Stomach (tissue), 9 donors: ENCODE measurements around the gene IGSF11. TPM values are rescaled to one million over a fixed set of nuclear protein-coding genes. Genes with fewer than 3 reads are reported as not detected.
A peak's percentile ranks its signal among the peaks of the same experiment; 100 is the strongest.

ENCODE experiments used
- DNase-seq, 2 donors: peaks; one replicate each; pipeline versions ENCODE4 v3.0.0 to v3.0.0-alpha.2; 2013 to 2019
- H3K27ac ChIP-seq, 5 donors: fragments of 200-600 bp in 4 of 5; sonication (generic) in 4 of 5; one replicate each; pipeline ENCODE4 v1.5.1; 2013 to 2019; ENCODE audit warnings: mild to moderate bottlenecking in 1 of 5, moderate library complexity in 1 of 5
- H3K27me3 ChIP-seq, 3 donors: fragments of 200-600 bp; sonication (generic); one replicate each; pipeline ENCODE4 v1.5.1; 2017 to 2019; ENCODE audit warnings: mixed run types in 1 of 3
- H3K36me3 ChIP-seq, 4 donors: fragments of 200-600 bp; sonication (generic); 1 replicate in 3 of 4; 2 replicates in 1 of 4; pipeline ENCODE4 v1.5.1; 2016 to 2019
- H3K4me1 ChIP-seq, 4 donors: fragments of 200-600 bp; sonication (generic); one replicate each; pipeline ENCODE4 v1.5.1; 2016 to 2019
- H3K4me3 ChIP-seq, 4 donors: fragments of 200-600 bp; sonication (generic) in 3 of 4; one replicate each; pipeline ENCODE4 v1.5.1; 2016 to 2019; ENCODE audit warnings: mild to moderate bottlenecking in 1 of 4
- H3K9me3 ChIP-seq, 4 donors: fragments of 200-600 bp; sonication (generic); one replicate each; pipeline ENCODE4 v1.5.1; 2016 to 2019
- EP300 ChIP-seq: sonication (generic); formaldehyde crosslinking; IDR thresholded peaks from one replicate; pipeline ENCODE4 v1.6.1; 2017; ENCODE audit warnings: antibody characterized with exemption
- POLR2A ChIP-seq, 4 donors: fragments of 450-650 bp; IDR thresholded peaks; one replicate each; pipeline ENCODE4 v1.6.1; 2016; ENCODE audit warnings: antibody characterized with exemption in 4 of 4, control low read depth in 2 of 4, mild to moderate bottlenecking in 1 of 4, moderate library complexity in 1 of 4
- POLR2AphosphoS5 ChIP-seq, 3 donors: sonication (generic); formaldehyde crosslinking; IDR thresholded peaks; one replicate each; pipeline ENCODE4 v1.6.1; 2016; ENCODE audit warnings: antibody characterized with exemption in 3 of 3
- WGBS, 5 donors: extraction: QIAGEN DNeasy Blood & Tissue Kit in 3 of 5; methylation state at CpG; one replicate each; pipeline versions ENCODE4 v1.1.5 to v1.1.7; 2013 to 2018; 5-methylcytosine and 5-hydroxymethylcytosine counted together
- intact Hi-C: fragments of 100-400 bp; cut with DNase I; formaldehyde crosslinking; loops from one replicate; pipeline ENCODE4 v1.15.1; 2023; ENCODE audit warnings: low total_unique reads
- polyA plus RNA-seq, 3 donors: library from polyadenylated mRNA; stranded (reverse); fragments of 200-250 nt; gene quantifications; one replicate each; pipeline ENCODE4 v1.2.3, GENCODE V29; 2013
- total RNA-seq, 5 donors: library from RNA; depleted of rRNA; stranded (reverse); fragments of >200 nt; gene quantifications; one replicate each; pipeline versions ENCODE4 v1.1.0 to v1.2.3, GENCODE V29; 2014 to 2016
- TF ChIP-seq, protein P1 (sequence below), 7 experiments: fragments of 450-650 bp in 4 of 7; fragments of 200-600 bp in 3 of 7; sonication (generic) in 3 of 7; IDR thresholded peaks; one replicate each; pipeline ENCODE4 v1.5.1; 2016 to 2019; ENCODE audit warnings: antibody characterized with exemption in 7 of 7, control low read depth in 2 of 7, mild to moderate bottlenecking in 1 of 7
- donor health status: healthy with polysubstance abuse.
- donor health status: Bipolar disorder and iron deficiency.
- donor health status: healthy.

The IGSF11 gene
- total and polyA plus RNA-seq, 8 donors: 0.55 to 77.7 (median 5.1) TPM; not detected in 4

DNA sequence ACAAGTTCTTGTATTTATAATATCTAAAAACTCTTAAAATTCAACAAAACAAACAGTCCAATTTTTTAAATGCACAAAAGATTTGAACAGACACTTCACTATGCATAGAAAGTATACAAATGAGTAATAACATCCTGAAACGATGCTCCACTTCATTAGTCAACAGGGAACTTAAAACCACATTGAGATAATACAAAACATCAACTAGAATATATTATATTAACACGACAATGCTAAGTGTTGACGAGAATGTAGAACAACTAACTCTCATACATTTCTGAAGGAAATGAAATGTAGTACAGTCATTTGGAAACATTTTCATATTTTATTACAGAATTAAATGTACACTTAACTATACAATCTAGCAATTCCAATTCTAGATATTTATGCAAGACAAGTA is 93.4 kb downstream of the IGSF11 start:
- DNase-seq: no peak
- WGBS, 5 donors: 63 to 73% (median 71%) methylated on average over 3 of the region's 3 CpGs
- intact Hi-C loops: no loop called here
- Histone ChIP-seq H3K27me3 (no peaks in the 10 kb centered on the region), H3K27ac (no peak overlapping the region), H3K9me3 (no peaks in the 10 kb centered on the region), H3K4me3 (no peak overlapping the region), H3K4me1 (no peaks in the 10 kb centered on the region), H3K36me3 (no peaks in the 10 kb centered on the region)
- no peak for TF ChIP-seq POLR2A (IDR thresholded peaks at IDR 0.05)
- no peak for TF ChIP-seq EP300
- no peak for TF ChIP-seq POLR2AphosphoS5 (IDR thresholded peaks at IDR 0.05)
- TF ChIP-seq, protein P1, sequence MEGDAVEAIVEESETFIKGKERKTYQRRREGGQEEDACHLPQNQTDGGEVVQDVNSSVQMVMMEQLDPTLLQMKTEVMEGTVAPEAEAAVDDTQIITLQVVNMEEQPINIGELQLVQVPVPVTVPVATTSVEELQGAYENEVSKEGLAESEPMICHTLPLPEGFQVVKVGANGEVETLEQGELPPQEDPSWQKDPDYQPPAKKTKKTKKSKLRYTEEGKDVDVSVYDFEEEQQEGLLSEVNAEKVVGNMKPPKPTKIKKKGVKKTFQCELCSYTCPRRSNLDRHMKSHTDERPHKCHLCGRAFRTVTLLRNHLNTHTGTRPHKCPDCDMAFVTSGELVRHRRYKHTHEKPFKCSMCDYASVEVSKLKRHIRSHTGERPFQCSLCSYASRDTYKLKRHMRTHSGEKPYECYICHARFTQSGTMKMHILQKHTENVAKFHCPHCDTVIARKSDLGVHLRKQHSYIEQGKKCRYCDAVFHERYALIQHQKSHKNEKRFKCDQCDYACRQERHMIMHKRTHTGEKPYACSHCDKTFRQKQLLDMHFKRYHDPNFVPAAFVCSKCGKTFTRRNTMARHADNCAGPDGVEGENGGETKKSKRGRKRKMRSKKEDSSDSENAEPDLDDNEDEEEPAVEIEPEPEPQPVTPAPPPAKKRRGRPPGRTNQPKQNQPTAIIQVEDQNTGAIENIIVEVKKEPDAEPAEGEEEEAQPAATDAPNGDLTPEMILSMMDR (IDR thresholded peaks at IDR 0.05): no peak

GRCh38 chr3:118938183-118938961 is 96.3 kb downstream of the IGSF11 start:
- no peak overlapping the region for H3K4me3 ChIP-seq
- intact Hi-C loops: no loop called here
- TF ChIP-seq POLR2A (IDR thresholded peaks at IDR 0.05): no peak
- no peak for TF ChIP-seq POLR2AphosphoS5 (IDR thresholded peaks at IDR 0.05)
- TF ChIP-seq EP300: no peak
- TF ChIP-seq, protein P1 (IDR thresholded peaks at IDR 0.05): no peak
- H3K27me3 ChIP-seq: no peaks in the 10 kb centered on the region
- DNase-seq: no peak
- no peak overlapping the region for H3K27ac ChIP-seq
- H3K36me3 ChIP-seq: no peaks in the 10 kb centered on the region
- no peaks in the 10 kb centered on the region for H3K9me3 ChIP-seq
- 63 to 75% (median 74%) methylated on average over 5 of the region's 5 CpGs for WGBS, 5 donors
- no peaks in the 10 kb centered on the region for H3K4me1 ChIP-seq

DNA sequence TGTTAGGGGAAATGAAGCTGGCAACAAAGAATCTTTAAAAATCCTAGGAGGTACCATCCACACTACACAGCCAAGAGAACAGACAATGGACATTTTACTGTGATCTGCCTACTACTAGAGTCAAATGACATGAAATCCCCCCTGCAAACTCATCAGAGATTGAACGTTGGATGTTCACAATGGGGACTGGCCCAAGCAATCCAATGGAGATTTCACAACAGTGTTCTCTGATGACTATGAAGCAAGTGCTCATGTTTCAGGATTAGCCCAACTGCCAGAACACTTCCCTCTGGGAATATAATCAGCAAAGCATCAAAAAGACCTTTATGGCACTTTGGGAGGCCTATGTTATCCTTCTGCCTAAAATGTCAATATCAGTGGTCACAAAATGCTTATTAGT is 97.8 kb downstream of the IGSF11 start:
- DNase-seq: no peak
- intact Hi-C loops: no loop called here
- Histone ChIP-seq H3K4me1 (peaks cover 0 to 4% (median 0%) of the 10 kb centered on the region in 4 donors), H3K4me3 (no peak overlapping the region), H3K27ac (no peak overlapping the region), H3K36me3 (no peaks in the 10 kb centered on the region), H3K9me3 (no peaks in the 10 kb centered on the region), H3K27me3 (no peaks in the 10 kb centered on the region)
- WGBS, 5 donors: 50 to 56% (median 53%) methylated on average over 1 of the region's 1 CpG
- TF ChIP-seq POLR2A (IDR thresholded peaks at IDR 0.05): no peak
- TF ChIP-seq POLR2AphosphoS5 (IDR thresholded peaks at IDR 0.05): no peak
- TF ChIP-seq, protein P1 (IDR thresholded peaks at IDR 0.05): no peak
- no peak for TF ChIP-seq EP300

DNA sequence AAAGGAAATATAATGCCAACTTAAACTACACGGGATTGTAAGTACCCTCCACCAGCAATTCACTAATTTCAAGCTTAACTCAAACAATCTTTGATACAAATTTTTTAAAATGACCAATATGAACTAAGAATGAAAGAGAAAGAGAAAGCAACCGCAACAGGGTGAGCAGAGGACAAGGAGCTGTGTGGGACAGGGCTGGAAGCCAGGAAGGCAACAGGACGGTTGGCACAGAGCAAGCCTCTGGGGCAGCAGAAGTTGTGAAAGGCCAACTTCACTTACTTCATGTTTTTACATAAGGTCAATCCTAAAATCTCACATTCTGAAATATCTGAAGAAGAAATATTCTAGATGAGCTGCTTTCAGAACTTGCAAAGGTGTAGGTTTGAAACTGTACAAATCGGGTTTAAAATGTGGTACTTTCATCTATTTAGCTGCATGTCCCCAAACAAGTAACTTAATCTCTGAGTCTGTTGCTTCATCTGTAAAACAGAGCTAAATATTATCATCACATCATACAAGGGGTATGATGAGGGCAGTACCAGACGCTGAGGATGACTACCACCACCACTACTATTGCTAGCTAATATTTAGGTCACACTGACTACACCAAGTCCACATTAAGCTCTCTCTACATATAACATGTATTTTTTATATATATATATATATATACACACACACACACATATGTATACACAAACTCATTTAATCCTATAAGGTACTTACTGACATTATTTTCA is 101.7 kb downstream of the IGSF11 start:
- no peak overlapping the region for H3K4me3 ChIP-seq
- WGBS, 5 donors: 55 to 71% (median 65%) methylated on average over 5 of the region's 5 CpGs
- peak in 1 of 2 donors; percentile 38 for DNase-seq
- TF ChIP-seq POLR2AphosphoS5 (IDR thresholded peaks at IDR 0.05) (no peak), EP300 (no peak), POLR2A (IDR thresholded peaks at IDR 0.05) (no peak)
- TF ChIP-seq, protein P1 (IDR thresholded peaks at IDR 0.05): no peak
- peaks cover 0 to 4% (median 0%) of the 10 kb centered on the region in 4 donors for H3K4me1 ChIP-seq
- no peaks in the 10 kb centered on the region for H3K9me3 ChIP-seq
- no peaks in the 10 kb centered on the region for H3K27me3 ChIP-seq
- H3K27ac ChIP-seq: no peak overlapping the region
- intact Hi-C loops: no loop called here
- no peaks in the 10 kb centered on the region for H3K36me3 ChIP-seq
